Activated T-cell treated with anti-CD3 and anti-CD28 coated beads, Interleukin-2, amount 50 U/mL, for 1 hour (primary cell): ENCODE results near the gene FHOD1.

Experiments used
- DNase-seq: peaks from one replicate; pipeline ENCODE4 v3.0.0-alpha.2; 2020

The FHOD1 gene

DNA sequence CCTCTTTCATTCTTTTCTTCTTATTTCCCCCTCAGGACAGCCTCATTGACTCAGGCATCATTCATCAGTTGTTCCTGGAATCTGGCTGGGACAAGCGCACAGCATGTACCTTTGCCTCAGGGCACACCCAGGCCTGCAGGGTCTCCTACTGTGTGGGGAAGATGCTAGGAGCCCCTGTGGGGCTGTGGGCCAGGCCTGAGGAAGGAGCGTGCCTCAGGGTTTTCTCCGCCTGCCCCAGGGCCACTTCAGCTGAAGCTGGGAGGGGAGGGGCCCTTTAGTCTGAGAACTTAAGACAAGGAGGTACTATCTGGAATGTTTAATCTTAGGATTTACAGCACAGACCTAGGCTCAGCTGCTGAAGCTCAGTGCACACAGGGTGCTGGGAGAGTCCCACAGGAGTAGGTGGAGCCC, 40.4 kb downstream of the FHOD1 start:
- DNase-seq, result no peak

DNA sequence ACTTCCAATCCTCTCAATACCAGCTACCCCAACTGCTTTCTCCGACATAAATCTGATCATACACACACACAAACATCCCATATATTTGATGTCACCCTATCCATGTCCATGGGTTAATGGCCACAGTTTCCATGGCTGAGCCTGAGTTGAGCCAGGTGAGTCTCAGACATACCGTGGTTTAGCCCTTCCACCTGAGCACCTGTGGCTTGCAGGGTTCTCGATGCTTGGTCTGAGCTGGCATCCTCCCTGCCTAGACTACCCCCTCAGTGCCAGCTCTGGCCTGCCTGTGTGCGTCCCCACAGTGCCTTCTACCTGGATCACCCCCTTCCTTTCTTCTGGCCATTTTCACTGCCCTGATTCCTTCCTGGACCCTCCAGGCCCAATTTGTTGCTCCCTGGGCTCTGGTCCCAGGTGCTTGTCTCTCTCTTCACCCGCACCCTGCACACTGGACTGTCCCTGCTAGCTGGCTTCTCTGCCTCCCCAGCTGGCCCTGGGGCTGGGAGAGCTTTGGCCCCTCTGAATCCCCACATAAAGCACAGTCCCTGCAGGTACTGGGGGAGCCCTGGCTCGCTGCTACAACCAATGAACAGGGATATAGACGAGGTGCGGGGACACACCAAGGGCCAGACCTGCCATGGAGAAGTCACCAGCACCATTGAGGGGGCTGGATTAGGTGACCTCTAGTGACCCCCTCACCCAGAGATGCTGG, 41.0 kb downstream of the FHOD1 start:
- no peak for DNase-seq

DNA sequence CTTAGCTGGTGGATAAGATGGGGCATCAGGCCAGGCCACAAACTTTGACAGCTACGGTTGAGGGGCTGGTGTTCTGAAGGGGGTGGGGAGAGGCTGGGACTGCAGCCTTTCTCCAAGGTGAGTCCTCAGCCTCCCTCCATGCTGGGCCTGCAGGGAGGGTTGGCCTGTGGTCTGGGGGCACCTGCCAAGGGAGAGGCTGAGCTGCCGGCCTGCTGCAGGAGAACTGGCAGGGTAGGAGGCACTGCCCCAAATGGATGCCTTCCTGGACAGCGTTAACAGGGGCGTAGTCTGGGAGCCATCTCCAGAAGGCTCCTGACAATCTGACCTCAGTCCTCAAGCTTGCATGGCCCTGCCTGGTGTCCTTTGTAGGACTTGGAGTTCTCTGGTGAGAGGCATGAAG, 43.2 kb downstream of the FHOD1 start:
- DNase-seq, result no peak

- no peak for DNase-seq
Observed at GRCh38 chr16:67202956-67203493, 44.3 kb downstream of the FHOD1 start.

DNA sequence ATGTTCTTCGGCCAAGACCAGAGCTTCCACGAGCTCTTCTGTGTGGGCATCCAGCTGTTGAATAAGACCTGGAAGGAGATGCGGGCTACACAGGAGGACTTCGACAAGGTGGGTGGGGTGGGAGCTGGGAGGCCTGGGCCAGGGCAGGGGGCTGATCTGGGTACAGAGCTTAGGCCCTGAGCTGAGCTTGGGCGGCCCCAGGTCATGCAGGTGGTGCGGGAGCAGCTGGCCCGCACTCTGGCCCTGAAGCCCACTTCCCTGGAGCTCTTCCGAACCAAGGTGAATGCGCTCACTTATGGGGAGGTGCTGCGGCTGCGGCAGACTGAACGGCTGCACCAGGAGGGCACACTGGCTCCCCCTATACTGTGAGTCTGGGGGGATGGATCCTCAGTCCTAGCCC, 44.9 kb downstream of the FHOD1 start:
- no peak for DNase-seq

DNA sequence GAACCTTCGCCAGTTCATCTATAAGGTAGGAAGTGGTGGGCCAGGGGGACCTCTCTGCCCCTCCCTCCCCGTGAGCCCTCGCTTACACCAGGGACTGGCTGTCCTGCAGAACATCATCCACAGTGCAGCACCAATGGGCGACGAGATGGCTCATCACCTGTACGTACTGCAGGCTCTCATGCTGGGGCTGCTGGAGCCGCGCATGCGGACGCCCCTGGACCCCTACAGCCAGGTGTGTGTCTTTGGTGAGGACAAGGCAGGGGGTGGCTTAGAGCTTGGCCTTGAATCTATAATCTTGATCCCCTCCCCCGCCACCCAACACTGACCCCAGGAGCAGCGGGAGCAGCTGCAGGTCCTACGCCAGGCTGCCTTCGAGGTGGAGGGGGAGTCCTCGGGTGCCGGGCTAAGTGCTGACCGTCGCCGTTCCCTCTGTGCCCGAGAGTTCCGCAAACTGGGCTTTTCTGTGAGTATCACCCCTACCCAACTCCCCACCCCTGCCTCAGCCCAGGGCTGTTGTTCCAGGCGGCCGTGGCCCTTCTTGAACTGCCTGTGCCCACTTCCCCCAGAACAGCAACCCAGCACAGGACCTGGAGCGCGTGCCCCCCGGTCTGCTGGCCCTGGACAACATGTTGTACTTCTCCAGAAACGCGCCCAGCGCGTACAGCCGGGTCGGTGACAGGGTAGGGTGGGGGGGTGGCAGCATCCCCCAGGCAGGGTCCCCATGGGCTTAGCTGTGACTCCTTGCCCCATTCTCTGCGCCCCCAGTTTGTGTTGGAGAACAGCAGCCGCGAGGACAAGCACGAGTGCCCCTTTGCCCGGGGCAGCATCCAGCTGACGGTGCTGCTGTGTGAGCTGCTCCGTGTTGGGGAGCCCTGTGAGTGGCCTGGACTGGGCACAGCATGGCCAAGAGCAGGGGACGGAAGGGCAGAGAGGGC, 45.6 kb downstream of the FHOD1 start:
- no peak for DNase-seq

GRCh38 chr16:67200491-67200890, 46.8 kb downstream of the FHOD1 start:
- DNase-seq, result no peak

DNA sequence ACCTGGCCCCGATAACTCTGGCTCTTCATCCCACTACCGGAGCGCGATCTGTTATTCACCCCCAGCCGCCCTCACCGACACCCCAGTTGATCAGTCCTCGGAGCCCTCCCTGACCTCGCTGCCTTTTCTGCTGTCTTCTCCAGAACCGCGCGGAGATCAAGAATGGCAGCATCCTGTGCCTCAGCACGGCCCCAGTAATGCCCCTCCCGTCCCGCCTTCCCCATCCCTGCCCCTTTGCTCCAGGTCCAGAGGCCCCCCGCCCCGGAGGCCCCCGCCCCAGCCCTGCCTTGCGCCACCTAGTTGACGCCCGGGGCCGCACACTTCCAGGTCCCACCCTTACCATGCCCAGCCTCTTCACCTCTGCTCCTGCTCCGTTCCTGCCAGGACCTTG, 47.5 kb downstream of the FHOD1 start:
- no peak for DNase-seq

DNA sequence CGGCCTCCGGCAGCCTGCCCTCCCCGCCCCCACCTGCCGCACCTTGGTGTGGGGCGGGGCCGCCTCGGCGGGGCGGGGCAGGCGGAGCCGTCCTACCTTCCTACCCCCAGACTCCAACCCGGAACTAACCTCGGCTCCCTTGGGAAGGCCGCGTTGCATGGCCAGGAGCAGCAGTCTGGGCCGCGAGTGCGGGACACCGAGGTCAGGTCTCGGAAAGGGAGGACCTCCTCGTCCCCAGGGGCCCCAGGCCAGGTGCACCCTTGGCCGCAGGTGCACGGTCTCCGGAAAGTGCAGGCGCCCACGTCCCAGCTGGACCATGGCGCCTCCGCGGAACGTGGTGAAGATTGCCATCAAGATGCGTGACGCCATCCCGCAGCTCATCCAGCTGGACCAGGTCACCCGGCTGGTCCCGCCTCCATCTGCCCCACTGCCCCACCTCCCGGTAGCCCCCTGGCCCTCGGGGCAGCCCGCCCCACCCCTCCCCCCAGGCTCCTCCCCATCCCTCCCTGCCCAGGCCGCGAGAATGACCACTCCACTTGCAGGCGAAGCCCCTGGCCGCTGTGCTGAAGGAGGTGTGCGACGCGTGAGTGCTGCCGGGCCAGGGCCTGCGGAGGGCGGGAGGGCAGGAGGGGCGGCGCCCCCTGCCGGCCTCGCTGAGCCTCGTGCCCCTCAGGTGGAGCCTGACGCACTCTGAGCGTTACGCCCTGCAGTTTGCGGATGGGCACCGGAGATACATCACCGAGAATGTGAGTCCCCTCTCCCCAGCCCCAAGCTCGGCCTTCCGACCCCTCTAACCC, 48.1 kb downstream of the FHOD1 start, which contains the start of gene ELMO3:
ELMO3 (plus strand) TSS at position 121 of the 797 bp plus-strand sequence; CDS start at position 317, 196 bp downstream.
- DNase-seq, result no peak

- DNase-seq, result no peak
Observed at GRCh38 chr16:67198238-67198734, 49.0 kb downstream of the FHOD1 start.

DNA sequence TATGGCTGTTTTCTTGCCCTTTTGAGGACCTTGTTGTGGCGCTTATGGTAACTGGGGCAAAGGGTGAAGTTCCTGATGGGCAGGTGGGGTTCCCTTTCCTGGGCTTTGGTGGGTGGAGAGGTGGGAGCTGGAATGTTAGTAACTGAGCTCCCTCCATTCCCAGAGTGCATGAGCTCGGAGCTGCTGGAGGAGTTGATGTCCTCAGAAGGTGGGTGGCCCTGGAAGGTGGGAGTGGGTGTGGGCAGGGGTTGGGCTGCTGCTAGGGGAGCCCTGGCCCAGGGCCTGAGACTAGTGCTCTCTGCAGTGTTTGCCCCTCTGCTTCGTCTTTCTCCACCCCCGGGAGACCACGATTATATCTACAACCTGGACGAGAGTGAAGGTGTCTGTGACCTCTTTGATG, 49.6 kb downstream of the FHOD1 start:
- no peak for DNase-seq

DNA sequence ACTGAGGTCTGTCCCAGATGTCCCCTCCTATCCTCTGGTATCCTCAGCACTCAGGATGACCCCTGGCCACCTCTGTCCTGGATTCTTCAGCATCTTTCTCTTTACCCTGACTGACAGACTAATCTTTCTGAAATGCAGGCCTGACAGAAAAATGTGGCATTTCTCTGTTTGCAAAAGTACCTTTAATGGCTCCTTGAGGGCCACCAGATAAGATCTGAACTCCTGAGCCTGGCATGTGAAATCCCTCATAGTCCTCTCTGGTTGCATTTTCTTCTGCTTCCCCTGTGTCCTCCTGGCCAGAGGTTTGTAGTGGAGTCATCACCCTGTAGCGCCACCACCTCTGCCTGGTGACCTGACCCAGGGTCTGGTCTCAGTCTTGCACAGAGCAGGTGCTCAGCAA, 50.4 kb downstream of the FHOD1 start:
- no peak for DNase-seq

GRCh38 chr16:67195676-67196075, 51.6 kb downstream of the FHOD1 start:
- no peak for DNase-seq

- no peak for DNase-seq
Observed at GRCh38 chr16:67194260-67194659, 53.0 kb downstream of the FHOD1 start.

- no peak for DNase-seq
Observed at GRCh38 chr16:67193536-67193935, 53.7 kb downstream of the FHOD1 start.

DNA sequence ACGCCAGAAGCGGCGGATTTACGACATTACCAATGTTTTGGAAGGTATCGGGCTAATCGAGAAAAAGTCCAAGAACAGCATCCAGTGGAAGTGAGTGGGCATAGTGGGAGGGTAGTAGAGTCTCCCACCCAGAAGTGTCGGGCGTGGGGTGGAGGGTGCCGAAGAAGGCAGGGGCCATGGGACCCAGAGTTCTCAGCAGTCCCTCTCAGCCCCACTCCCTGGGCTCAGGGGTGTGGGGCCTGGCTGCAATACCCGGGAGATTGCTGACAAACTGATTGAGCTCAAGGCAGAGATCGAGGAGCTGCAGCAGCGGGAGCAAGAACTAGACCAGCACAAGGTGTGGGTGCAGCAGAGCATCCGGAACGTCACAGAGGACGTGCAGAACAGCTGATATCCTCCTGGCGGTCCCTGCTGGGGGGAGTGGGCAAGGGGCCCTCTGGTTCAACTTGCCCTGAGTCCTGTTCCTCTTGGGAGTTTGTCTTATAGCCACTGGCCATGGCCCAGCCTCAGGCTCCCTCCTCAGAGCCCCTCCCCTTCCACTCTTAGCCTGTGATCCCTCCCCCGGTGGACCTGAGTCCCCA, 54.4 kb downstream of the FHOD1 start:
- no peak for DNase-seq

GRCh38 chr16:67191995-67192681, 55.1 kb downstream of the FHOD1 start, which contains the start of gene E2F4:
E2F4 (plus strand) TSS chr16:67192155; CDS start chr16:67192228, 73 bp downstream.
- peak; percentile 83 for DNase-seq

DNA sequence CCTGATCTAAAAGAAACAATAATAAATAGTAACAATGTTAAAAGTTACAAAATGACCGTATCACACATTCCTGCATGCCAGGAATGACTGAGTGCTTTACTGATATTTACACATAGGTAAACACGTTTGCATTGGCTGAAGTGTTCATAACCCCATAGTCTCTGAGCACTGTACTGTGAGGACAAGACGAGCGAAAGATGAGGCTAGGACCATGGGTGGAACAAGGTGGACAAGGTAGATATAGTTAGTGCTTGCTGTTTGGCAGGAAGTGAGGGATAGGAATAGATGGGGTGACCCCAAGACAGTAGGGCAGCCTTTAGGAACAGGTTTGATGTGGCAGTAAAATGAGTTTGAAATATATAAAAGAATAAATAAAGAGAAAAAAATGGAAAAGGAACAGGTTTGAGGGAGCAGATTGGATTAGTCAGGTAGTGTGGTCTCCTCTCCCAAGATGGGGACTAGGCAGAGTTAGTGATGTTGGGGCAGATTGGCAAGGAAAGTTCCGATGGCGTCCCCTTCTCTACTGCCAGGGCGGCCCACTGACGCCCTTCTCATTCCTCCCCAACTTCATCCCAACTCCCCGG, 55.8 kb downstream of the FHOD1 start:
- DNase-seq, result no peak

- no peak for DNase-seq
Observed at GRCh38 chr16:67190448-67191399, 56.6 kb downstream of the FHOD1 start.

DNA sequence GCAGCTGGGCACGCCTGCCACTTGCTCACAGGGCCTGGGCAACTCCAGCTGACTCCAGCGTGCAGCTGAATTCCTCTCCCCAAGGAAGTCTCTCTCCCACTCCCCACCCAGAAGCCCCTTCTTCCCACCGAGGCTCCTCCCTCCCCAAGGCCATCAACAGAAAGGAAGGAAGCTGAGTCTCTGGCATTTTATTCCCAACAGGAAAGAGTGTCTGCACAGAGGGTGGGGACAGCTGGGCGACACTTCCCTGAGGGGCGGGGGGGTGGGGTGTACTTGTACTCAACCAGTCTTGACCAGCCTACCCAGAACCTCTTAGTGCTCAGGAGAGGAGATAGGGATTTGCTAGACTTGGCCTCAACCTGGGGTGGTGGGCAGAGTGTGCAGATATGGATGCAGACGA, 57.2 kb downstream of the FHOD1 start, which contains the start of gene EXOC3L1:
EXOC3L1 (minus strand) TSS at position 96 of the 400 bp plus-strand sequence. CDS start 460 bp downstream, outside the sequence.
- DNase-seq, result no peak
